ENCODE data around the gene TOR2A.
"Not testable (repeated sequence)": the region's sequence is repeated elsewhere in the genome, so short reads cannot be mapped to it uniquely, and the experiment has no call there.

Gene TOR2A

DNA sequence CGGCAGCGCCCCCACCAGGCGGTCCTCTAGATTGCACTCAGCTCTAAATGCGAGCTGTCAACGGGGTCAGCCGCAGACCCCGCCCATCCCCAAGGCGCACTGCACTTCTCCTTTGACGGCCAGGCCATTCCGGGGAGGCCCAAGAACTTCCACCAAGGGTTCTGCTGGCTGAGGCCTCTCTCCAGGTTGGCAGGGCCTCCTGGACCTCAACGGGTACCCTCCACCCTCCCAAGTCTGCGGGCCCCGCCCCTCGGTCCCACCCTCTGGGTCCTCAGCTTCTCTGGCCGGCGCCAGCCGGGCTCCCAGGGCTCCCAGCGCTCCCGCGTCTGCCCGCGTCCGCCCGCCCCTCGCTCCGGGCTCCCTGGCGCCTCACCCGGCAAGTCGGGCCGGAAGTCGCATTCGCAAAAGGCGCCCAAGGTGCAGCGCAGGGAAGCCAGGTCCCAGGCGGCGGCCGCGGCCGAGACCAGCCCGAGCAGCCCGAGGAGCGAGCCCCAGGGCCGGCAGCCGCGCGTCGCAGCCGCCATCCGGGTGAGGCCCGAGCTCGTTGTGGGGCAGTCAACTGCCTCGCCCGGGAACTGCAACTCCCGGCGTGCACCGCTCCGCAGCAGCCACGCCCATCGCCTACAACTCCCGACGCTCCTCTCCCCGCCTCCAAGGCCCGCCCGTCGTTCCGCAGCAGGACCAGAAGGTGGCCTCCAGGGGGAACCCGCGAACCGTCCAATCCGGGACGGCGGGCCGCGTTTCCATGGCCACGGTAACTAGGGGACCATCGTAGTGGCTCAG is at the start of gene TOR2A:
Gene TOR2A (minus strand): TSS at position 548 of the 783 bp plus-strand sequence. CDS start 24 bp downstream, at position 524.
- DNase-seq (ENCODE audit: low read depth in 2 of 2, low spot score in 1 of 2), result peak; percentile 98 to 99

DNA sequence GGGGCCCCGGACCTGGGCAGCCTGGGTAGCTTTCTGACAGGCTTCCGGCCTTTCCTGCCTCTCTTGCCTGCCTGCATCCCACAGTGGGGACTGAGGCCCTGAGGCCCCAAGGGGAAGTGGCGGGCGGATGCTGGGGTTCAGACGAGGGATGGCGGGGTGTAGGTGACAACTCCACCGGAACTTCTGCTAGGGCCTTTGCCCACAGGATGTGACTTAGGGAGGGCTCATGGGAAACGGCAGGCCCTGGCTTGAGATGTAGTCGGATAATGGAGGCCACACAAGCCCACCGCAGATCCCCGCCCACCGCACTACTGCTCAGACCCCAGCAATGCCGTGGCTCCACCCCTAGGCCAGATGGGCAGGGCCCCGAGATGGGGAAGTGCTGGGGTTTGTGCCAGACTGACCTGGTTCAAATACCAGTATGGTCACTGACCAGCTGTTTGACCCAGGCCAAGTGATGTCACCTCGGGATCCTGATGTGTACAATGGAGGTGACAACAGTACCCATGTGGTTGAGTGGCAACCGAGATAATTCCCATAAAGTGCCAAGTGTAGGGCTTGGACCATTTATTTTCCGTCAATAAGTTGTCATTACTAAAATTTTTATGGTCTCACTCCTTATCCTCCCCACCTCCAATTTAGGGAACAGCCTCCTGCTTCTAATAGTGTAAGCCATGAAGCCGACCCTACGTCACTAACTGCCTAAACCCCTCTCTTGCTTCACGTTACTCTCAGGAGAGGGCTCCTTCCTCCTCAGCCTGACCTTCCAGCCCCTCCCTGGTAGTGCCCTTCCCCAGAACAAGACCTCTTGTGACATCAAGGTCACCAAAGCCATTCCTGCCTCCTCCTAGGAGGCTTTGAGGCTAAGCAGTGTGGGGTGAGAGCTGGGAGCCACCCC is 48.3 kb upstream of the TOR2A start:
- peak; percentile 36 to 56 for DNase-seq (ENCODE audit: low read depth in 2 of 2, low spot score in 1 of 2)

DNA sequence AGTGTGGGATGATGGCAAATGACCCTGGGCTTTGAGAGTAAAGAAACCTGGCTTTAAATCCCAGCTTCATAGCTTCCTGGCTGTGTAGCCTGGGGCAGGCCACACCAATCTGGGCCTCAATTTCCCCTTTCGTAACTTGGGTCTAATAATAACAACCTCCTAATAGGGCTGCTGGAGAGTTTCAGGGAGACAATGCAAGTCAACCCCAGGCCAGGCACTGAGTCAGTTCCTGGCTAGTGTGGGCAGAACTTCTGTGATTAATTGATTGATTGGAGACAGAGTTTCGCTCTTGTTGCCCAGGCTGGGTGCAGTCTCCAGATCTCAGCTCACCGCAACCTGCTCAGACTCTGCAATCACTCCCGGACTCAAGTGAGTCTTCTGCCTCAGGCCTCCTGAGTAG is 46.7 kb upstream of the TOR2A start:
- no peak for DNase-seq (ENCODE audit: low read depth in 2 of 2, low spot score in 1 of 2)

DNA sequence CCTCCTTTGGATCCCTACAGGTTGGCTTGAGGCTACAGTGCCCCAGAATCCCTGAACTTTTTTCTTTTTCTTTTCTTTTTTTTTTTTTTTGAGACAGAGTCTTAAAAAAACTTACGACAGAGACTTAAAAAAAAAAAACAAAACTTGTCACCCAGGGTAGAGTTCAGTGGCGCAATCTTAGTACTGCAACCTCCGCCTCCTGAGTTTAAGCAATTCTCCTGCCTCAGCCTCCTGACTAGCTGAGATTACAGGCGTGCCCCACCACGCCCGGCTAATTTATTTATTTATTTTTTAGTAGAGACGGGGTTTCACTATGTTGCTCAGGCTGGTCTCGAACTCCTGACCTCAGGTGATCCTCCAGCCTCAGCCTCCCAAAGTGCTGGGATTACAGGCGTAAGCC is 45.8 kb upstream of the TOR2A start:
- DNase-seq (ENCODE audit: low read depth in 2 of 2, low spot score in 1 of 2), result not testable (repeated sequence)

DNA sequence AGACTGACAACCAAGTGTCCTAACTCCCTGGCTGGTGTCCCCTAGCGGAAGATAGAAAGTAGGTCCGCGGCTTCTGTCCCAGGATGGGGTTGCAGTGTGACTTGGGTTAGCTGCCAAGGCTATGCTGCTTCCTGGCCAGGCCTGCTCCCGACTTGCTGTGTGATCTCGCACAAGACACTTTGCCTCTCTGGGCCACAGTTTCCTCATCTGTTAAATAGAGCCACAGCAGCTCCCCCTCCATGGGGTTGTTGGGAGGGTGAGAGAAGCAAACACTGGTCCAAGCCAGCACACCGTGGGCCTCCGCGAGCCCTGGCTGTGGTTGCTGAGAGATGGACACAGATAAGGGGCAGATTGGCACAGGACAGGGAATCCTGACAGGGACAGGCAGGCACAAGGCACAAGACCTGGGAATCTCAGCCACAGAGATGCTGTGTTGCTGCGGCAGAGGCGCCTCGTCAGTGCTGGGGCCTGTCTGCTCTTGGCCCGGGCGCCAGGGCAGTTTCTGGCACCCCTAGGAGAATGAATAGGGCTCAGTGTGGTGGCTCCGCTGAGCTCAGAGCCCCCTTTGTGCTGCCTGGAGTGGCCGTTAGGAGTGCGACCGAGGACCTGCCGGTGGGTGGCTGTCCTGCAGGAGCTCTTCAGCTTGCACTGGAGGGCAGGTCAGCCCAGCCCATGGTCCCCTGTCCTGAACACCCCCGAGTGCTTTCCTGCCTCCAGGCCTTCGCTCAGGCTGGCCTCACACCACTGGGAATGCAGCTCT is 45.2 kb upstream of the TOR2A start:
- DNase-seq (ENCODE audit: low read depth in 2 of 2, low spot score in 1 of 2), result no peak

DNA sequence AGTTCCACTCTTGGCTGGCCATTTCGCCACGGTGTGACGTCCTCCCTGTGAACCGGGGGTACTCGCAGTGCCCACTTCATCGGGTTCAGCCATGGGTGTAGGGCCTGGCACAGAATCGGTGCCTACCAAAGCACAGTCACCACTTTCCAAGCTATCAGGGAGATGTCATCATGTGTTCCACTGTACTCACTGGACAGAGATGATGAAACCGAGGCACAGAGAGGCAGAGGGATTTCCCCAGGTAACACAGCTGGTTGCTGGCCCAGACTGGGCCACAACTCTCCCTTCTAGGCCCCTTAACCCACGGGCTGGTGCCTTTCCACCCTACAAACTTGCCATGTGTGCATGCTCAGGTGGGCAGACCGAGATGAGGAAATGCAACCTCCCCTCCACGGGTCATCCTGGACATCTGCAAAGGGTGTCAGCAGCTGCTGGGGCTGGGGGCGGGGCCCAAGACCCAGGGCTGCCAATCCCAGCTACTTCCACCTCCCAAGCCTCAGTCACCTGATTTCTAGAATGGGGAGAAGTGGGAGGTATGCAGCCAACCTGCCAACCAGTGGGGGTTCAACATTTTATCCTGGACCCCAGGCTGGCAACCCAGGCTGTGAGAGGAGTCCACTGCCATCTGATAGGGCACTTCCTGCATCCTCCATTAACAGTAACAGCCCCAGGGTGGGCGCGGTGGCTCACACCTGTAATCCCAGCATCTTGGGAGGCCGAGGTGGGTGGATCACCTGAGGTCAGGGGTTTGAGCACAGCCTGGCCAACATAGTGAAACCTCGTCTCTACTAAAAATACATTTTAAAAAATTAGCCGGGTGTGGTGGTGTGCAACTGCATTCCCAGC is 44.3 kb upstream of the TOR2A start:
- DNase-seq (ENCODE audit: low read depth in 2 of 2, low spot score in 1 of 2), result peak in 1 of 2 donors; percentile 31

DNA sequence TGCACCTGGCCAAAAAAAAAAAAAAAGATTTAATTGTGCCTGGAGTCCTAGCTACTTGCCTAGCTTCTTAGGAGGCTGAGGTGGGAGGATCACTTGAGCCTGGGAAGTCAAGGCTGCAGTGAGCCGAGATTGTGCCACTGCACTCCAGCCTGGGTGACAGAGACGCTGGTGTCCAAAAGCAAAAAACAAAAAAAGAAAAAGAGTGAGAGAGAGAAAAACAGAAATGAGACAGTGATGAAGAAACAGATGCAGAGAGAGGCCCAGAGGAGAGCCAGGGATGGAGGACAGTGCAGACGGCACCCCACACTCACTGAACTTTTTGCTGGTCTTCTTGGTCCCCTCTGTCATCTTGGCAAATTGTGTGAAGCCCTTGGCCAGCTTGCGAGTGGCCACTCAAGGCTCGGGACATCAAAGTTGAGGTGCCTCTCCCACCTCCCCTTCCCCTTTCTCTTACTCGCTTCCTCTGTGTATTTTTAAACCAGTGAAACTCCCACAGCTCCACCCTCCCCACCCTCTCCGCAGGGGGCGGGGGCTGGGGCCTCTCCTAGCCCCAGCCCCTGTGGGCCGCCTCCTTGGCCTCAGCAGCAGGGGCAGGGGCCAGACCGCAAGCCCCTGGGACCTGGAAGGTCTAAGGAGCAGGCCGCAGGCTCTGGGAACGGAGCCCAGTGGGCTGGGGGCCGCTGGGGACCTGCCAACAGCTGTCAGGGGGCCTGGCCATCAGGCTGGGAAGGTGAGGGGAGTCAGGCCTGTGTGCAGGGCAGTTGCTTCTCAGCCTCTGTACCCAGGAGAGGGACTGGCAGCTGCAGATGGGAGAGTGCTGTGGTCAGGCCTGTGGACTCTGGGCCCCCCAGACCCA is 43.4 kb upstream of the TOR2A start, which contains the start of gene SH2D3C:
Gene SH2D3C (minus strand): TSS at position 387 of the 856 bp plus-strand sequence. CDS start 39 bp downstream, at position 348.
- no peak for DNase-seq (ENCODE audit: low read depth in 2 of 2, low spot score in 1 of 2)

DNA sequence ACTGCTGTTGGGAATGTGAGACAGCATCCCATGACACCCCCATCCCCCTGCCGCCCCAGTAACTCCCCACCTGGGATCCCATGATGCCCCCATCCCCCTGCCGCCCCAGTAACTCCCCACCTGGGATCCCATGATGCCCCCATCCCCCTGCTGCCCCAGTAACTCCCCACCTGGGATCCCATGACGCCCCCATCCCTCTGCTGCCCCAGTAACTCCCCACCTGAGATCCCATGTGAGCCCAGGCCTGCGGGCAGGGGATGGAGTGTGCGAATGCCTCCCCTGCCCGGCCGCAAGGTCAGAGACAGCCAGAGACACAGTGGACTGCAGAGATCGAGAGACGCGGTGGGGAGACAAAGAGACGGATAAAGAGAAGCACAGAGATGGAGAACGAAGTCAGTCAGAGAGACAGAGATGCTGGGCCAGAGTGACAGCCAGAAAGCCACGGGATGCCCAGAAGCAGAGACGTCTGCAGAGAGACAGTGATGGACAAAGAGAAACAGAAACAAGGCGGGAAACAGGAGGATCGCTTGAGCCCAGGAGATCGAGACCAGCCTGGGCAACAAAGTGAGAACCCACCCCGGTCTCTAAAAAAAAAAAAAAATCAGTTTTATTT is 42.4 kb upstream of the TOR2A start:
- no peak for DNase-seq (ENCODE audit: low read depth in 2 of 2, low spot score in 1 of 2)

DNA sequence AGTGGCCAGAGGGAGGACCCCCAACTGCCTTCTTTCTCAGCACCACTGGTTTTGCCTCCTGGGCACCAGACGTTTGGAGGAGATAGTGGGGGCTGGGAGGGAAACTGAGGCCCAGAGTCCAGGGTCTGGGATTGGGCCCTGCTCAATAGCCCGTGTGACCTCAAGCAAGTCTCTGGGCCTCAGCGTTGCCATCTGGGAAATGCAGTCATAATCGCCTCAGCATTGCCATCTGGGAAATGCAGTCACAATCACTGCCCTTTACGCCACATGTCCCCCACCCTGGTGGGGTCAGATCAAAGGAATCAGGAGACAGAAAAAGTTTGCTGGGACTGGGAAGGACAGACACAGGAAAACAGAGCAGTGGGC is 41.8 kb upstream of the TOR2A start:
- no peak for DNase-seq (ENCODE audit: low read depth in 2 of 2, low spot score in 1 of 2)

DNA sequence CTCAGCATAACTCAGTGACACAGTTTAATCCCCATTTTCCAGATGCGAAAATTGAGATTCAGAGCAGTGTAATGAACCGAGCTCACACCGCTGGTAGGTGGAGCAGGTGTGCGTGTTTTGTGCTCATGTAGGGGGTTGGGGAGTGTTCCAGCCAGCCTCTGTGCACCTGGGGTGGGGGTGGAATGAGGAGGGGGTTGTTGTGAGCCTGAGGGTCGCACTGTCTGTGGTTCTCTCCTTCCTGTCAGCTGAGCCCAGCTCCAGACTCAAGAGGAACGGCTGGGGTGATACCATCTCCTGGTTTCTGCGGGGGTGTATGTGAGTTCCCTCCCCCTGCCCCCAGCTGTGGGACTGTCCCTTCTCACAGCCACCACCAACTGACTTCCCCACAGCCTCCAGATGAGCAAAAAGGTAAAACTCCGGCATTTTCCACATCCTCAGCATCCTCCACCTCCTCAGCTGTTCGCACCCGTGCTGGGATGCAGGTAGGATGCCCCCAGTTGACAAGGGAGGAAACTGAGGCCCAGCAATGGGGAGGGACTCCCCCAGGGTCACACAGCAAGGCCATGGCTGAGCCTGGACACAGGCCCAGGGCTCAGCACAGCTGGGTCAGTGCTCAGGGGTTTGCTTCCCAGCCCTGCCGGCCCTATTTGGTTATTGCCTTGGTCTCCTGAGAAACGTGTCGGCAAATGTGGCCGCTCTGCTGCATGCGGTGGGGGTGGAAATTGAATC is 41.3 kb upstream of the TOR2A start:
- peak in 1 of 2 donors; percentile 53 for DNase-seq (ENCODE audit: low read depth in 2 of 2, low spot score in 1 of 2)

DNA sequence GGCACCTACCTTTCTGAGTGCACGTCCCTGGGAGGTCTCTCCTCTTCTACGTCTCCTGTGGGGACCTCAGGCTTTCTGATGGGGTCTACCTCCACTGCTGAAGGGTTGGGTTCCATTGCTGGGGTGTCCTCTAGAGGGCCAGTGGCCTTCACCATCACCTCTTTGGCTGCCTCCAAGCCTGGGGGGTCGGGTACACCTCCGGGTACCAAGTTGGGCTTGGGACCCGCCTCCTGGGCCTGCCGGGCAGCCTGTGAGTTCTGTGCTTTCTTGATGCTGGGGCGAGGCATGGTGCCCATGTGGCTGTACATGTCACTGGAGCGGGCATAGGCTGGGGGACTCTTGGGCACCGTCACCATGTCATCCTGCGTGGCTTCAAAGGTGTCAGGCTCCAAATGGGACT is 38.9 kb upstream of the TOR2A start:
- DNase-seq (ENCODE audit: low read depth in 2 of 2, low spot score in 1 of 2), result no peak

DNA sequence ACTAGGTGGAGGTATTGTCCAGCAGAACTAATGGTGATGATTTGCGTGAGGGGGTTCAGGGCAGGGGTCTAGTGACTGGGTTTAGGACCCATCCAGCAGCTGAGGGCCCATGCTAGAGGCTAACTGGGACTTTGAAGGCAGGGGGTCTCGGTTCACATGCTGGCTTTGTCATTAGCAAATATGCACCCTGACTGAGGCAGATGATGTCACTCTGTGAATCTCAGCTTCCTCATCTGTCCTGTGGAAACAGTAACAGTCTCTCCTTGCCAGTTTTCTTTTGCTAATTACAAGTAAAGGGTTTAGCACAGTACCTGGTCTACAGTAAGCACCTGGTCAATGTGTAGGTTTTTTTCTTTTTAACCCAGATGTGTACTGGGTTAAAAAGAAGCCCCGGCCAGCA is 38.2 kb upstream of the TOR2A start:
- DNase-seq (ENCODE audit: low read depth in 2 of 2, low spot score in 1 of 2), result no peak

DNA sequence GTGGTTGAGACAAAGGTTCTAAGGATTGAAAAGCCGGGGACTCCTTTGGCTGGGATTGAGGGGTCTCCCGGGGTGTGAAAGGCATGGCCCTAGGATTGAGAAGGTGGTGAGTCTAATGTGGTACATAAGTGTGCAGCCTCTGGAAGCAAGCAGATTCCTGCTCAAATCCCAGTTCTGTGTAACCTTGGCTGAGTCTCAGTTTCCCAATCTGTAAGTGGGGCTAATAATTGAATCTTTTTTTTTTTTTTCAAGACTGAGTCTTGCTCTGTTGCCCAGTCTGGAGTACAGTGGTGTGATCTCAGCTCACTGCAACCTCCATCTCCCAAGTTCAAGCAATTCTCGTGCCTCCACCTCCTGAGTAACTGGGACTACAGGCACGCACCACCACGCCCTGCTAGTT is 37.5 kb upstream of the TOR2A start:
- no peak for DNase-seq (ENCODE audit: low read depth in 2 of 2, low spot score in 1 of 2)

DNA sequence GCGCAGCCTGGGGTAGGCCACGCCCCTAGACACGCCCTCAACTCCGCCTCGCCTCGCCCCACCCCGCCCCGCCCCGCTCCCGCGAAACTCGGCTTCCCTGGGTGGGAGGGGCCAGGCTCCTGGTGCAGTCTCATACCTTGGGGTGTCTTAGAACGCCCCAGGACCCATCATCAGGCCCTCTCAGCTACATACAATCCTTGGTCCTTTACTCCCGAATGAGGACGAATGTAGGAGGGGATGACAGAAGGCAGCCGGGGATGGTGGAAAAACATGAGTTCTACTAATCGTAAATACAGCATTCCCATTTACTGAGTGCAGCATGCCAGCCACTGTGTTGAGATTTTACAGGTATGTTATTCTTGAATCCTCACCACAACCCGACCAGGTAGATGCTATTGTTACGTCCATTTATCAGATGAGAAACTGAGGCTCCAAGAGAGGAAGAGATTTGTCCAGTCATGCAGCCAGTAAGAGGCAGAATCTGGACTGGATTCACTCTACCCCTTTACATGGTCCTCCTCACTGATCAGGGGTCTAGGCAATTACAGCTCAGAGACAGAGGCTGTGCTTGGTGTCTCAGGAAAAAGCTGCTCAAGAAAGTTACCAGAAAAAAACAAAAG is 36.6 kb upstream of the TOR2A start:
- no peak for DNase-seq (ENCODE audit: low read depth in 2 of 2, low spot score in 1 of 2)

DNA sequence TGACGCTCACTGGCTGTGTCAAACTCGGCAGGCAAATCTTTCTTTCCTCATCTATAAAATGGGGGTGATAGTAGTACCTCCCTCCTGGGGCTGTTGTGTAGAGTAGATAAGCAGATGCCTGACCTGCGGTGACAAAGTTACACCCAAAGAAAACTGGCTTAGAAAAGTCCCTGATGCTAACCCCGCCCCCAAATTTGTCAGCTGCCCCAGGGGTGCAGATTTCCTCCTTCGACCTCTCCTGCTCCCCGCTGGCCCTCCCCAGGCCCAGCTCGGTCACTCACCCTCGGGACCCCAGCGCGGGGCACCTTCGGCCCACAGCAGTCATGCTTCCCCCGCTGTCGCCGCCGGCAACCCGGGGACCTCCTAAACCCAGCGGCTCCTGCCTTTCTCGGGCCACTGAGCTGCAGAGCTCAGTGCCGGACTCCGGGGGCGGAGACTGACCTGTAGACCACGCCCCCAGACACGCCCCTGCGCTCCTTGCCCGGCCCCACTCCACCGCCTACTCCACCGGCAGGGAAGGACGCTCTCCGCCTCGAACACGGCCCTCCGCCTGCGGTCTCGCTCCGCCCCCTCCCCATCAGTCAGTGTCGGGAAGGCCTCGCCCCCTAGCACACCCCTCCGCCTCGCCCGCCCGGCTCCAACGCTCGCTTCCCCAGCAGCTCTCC is 35.9 kb upstream of the TOR2A start:
- peak; percentile 78 to 89 for DNase-seq (ENCODE audit: low read depth in 2 of 2, low spot score in 1 of 2)

DNA sequence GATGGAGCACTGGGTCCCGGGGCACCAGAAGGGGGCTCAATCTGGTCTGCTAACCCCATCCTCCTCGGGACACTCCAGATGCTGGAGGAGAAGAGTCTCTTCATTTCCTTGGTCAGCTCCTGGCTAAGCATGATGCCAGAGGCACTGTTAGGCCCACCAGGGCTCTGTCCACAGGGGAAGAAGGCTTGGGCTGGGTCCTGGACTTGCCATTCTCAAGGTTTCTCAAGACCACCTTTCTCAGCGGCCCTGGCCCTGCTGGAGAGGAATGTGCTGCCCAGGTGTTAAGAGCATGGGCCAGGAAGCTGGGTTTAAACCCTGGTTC is 35.5 kb upstream of the TOR2A start:
- DNase-seq (ENCODE audit: low read depth in 2 of 2, low spot score in 1 of 2), result no peak

DNA sequence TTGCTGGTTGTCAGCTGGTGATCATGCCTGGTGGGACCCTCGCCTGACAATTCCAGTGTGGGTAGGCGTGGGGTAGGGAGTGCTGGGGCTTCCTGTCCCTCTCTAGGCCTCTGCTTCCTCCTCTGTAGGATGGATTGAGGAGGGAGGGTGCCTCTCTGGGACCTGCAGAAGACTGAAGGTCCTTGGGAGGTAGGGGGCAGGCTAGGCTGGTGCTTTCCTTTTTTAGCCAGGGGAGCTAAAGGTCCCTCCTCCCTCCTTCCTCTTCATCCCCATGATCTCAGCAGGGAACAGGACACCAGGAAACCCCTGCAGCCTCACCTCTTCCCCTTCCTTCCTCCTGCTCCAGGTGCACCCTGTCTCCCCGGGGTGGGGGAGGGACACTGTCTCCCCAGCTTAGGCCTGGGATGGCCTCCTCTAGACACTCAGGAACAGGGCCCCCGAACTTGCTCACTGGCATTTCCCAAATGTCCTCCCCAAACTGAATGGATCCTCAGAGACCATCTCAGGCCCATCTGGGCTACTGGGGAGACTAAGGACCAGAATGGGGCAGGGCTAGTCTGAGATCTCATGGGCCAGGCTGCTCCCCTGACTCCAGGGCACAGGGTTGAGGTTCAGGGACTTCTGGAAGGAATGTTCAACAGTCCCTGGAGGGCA is 35.0 kb upstream of the TOR2A start:
- no peak for DNase-seq (ENCODE audit: low read depth in 2 of 2, low spot score in 1 of 2)
